Prostate gland (tissue), 2 donors: Measurements from ENCODE around the gene CTR9. TPM values are rescaled to one million over a fixed set of nuclear protein-coding genes. Genes with fewer than 3 reads are reported as not detected.
A peak's percentile ranks its signal among the peaks of the same experiment; 100 is the strongest.
"Not testable (repeated sequence)": the region's sequence is repeated elsewhere in the genome, so short reads cannot be mapped to it uniquely, and the experiment has no call there.

Experiments used
- DNase-seq: peaks from one replicate; pipeline ENCODE4 v3.0.0-alpha.2; 2019; ENCODE audit warnings: low spot score
- H3K27ac ChIP-seq, 2 donors: fragments of 200-600 bp; sonication (generic); 2 replicates each; pipeline ENCODE4 v1.5.1; 2017 to 2019
- H3K27me3 ChIP-seq: fragments of 200-600 bp; sonication (generic); replicated peaks from 2 replicates; pipeline ENCODE4 v1.5.1; 2019; ENCODE audit not compliant: insufficient read depth
- H3K36me3 ChIP-seq, 2 donors: fragments of 200-600 bp; sonication (generic); 1 replicate in 1 of 2; 2 replicates in 1 of 2; pipeline versions ENCODE4 v1.5.1 to v1.8.1; 2017 to 2019
- H3K4me1 ChIP-seq: fragments of 200-600 bp; sonication (generic); replicated peaks from 2 replicates; pipeline ENCODE4 v1.5.1; 2019
- H3K4me3 ChIP-seq, 2 donors: fragments of 200-600 bp; sonication (generic); 2 replicates each; pipeline ENCODE4 v1.5.1; 2017 to 2019
- H3K9me3 ChIP-seq: fragments of 200-600 bp; sonication (generic); 2 replicates; pipeline ENCODE4 v1.5.1; 2017
- POLR2A ChIP-seq: fragments of 450-650 bp; IDR thresholded peaks from one replicate; pipeline ENCODE4 v1.6.1; 2016; ENCODE audit warnings: antibody characterized with exemption, mild to moderate bottlenecking
- POLR2AphosphoS5 ChIP-seq: sonication (generic); formaldehyde crosslinking; IDR thresholded peaks from one replicate; pipeline ENCODE4 v1.6.1; 2017; ENCODE audit warnings: antibody characterized with exemption
- WGBS: methylation state at CpG from one replicate; pipeline ENCODE4 v1.1.5; 2018; 5-methylcytosine and 5-hydroxymethylcytosine counted together
- intact Hi-C: fragments of 100-400 bp; cut with DNase I; formaldehyde crosslinking; loops from one replicate; pipeline ENCODE4 v1.14.2; 2022
- total RNA-seq, 2 donors: library from RNA; depleted of rRNA; stranded (reverse); fragments of >200 nt; gene quantifications; one replicate each; pipeline ENCODE4 v1.1.0, GENCODE V29; 2016
- TF ChIP-seq, protein P1 (sequence below), 4 experiments: fragments of 200-600 bp in 2 of 4; fragments of 450-650 bp in 2 of 4; sonication (generic) in 2 of 4; IDR thresholded peaks; 1 replicate in 3 of 4; 2 replicates in 1 of 4; pipeline ENCODE4 v1.5.1; 2016 to 2019; ENCODE audit warnings: antibody characterized with exemption in 4 of 4, mild to moderate bottlenecking in 2 of 4, moderate library complexity in 2 of 4

Gene CTR9
- total RNA-seq, 2 donors from 2014 or later, result 23.6 to 28.3 TPM

GRCh38 chr11:10808553-10809372 lies 57.7 kb downstream of the CTR9 start, which contains the start of gene EIF4G2:
TSS of gene EIF4G2 (minus strand) at chr11:10808926.
- Histone ChIP-seq H3K9me3 (no peaks in the 10 kb centered on the region), H3K27ac (peak within 1 kb of the TSS; percentile 94 to 97), H3K36me3 (peaks cover 11 to 15% of the 10 kb centered on the region in 2 donors), H3K4me1 (peaks cover 10% of the 10 kb centered on the region), H3K27me3 (no peaks in the 10 kb centered on the region), H3K4me3 (peak within 1 kb of the TSS; percentile 73 to 81)
- TF ChIP-seq, protein P1, sequence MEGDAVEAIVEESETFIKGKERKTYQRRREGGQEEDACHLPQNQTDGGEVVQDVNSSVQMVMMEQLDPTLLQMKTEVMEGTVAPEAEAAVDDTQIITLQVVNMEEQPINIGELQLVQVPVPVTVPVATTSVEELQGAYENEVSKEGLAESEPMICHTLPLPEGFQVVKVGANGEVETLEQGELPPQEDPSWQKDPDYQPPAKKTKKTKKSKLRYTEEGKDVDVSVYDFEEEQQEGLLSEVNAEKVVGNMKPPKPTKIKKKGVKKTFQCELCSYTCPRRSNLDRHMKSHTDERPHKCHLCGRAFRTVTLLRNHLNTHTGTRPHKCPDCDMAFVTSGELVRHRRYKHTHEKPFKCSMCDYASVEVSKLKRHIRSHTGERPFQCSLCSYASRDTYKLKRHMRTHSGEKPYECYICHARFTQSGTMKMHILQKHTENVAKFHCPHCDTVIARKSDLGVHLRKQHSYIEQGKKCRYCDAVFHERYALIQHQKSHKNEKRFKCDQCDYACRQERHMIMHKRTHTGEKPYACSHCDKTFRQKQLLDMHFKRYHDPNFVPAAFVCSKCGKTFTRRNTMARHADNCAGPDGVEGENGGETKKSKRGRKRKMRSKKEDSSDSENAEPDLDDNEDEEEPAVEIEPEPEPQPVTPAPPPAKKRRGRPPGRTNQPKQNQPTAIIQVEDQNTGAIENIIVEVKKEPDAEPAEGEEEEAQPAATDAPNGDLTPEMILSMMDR (IDR thresholded peaks at IDR 0.05), result peak in 1 of 4 experiments; percentile 37
- peak; percentile 98 for TF ChIP-seq POLR2AphosphoS5
- TF ChIP-seq POLR2A, result peak; percentile 99
- 1% methylated on average over 65 of the region's 65 CpGs for WGBS
- intact Hi-C loops, result loop anchor here (1.0 to 2.0 kb wide), 2 partner anchors 49 to 122 kb away; no protein-coding TSS in a partner anchor
- DNase-seq, result peak; percentile 99

DNA sequence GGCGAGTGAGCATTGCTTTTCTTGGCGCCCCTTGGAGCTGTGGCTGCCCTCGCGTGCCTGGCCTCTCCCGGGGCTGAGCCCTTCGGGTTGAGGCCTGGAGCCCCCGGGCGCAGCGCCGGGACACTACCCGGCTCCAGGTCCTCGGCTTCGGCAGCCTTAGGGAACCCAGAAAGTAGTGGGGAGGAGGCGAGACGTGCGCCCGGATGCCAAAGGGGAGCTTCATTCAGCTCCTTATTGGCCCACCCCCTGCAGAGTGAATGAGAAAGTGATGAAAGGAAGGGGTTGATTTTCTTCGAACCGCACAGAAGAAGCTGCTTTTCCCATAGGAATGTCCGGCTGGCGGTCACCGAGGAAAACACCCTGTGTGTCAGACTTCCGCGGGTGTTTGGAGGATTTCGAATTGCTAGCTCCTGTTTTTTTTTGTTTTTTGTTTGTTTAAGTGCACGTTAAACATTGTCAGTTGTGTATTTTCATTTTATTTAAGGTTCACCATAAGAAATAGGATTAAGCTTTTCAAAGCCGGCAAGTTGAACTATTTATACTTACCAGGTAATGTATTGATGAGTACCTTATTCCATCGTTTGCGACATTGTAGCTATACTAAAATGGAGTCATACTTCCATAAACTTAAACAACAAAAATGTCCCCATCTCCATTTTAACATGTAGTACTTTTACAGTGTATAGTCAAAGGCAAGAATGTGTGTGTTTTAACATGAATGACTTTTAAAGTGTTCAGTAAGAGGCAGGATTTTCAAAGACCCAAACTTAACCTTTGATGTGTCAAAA lies 58.5 kb downstream of the CTR9 start:
- no peak for DNase-seq
- peak overlapping the region; percentile 94 to 97 for H3K27ac ChIP-seq
- peak overlapping the region; percentile 73 to 81 for H3K4me3 ChIP-seq
- intact Hi-C loops, result loop anchor here (2.0 kb wide), 1 partner anchor 121 kb away; no protein-coding TSS in a partner anchor
- TF ChIP-seq, protein P1 (IDR thresholded peaks at IDR 0.05), result no peak
- TF ChIP-seq POLR2AphosphoS5, result no peak
- H3K27me3 ChIP-seq, result no peaks in the 10 kb centered on the region
- 2% methylated on average over 29 of the region's 29 CpGs for WGBS
- no peaks in the 10 kb centered on the region for H3K9me3 ChIP-seq
- peaks cover 10% of the 10 kb centered on the region for H3K4me1 ChIP-seq
- H3K36me3 ChIP-seq, result peaks cover 4 to 7% of the 10 kb centered on the region in 2 donors

GRCh38 chr11:10813945-10814344 lies 62.9 kb downstream of the CTR9 start:
- TF ChIP-seq POLR2A (no peak), POLR2AphosphoS5 (no peak)
- TF ChIP-seq, protein P1 (IDR thresholded peaks at IDR 0.05), result no peak
- intact Hi-C loops, result no loop called here

DNA sequence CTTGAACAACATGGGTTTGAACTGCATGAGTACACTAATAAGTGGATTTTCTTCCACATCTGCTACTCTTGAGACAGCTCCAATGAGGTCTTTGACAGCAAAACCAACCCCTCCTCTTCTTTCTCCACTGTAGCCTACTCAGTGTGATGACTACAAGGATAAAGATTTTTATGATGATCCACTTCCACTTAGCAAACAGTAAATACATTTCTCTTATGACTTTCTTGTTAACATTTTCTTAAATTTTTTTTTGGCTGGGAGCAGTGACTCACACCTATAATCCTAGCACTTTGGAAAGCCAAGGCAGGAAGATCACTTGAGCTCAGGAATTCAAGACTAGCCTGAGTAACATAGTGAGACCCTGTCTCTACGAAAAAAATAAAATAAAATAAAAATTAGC lies 67.5 kb downstream of the CTR9 start:
- Histone ChIP-seq H3K4me1 (no peaks in the 10 kb centered on the region), H3K27me3 (no peaks in the 10 kb centered on the region), H3K4me3 (no peak overlapping the region), H3K36me3 (no peaks in the 10 kb centered on the region), H3K27ac (no peak overlapping the region), H3K9me3 (no peaks in the 10 kb centered on the region)
- intact Hi-C loops, result no loop called here
- WGBS, result 53% methylated on average over 1 of the region's 1 CpG
- TF ChIP-seq, protein P1 (IDR thresholded peaks at IDR 0.05), result no peak
- no peak for TF ChIP-seq POLR2AphosphoS5
- TF ChIP-seq POLR2A, result no peak
- no peak for DNase-seq

More at GRCh38 chr11:10813945-10814344, 62.9 kb downstream of the CTR9 start:
- Histone ChIP-seq H3K4me1 (no peaks in the 10 kb centered on the region), H3K9me3 (no peaks in the 10 kb centered on the region), H3K27ac (no peak overlapping the region), H3K27me3 (no peaks in the 10 kb centered on the region), H3K4me3 (no peak overlapping the region), H3K36me3 (no peaks in the 10 kb centered on the region)
- no peak for DNase-seq

DNA sequence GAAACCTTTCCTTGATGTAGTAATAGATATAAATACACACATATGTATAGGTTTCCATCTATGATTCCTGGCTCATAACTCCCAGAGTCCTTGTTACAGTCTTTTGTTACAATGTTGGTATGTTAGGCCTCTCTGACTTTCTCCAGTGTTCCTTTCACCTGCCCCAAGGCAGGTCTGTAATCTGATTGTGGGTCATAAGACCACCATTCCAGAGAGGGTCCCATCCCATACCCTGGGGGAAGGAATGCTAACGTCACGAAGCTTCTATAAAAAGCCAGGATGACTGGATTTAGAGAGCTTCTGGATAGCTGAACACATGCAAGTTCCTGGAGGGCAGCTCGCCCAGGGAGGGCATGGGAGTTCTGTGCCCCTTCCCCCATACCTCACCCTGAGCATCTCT lies 71.4 kb downstream of the CTR9 start:
- H3K9me3 ChIP-seq, H3K27me3 ChIP-seq, H3K36me3 ChIP-seq, H3K4me3 ChIP-seq, intact Hi-C loops, H3K27ac ChIP-seq, DNase-seq, H3K4me1 ChIP-seq: not testable (repeated sequence)
- WGBS, result 84% methylated on average over 3 of the region's 3 CpGs
